Urothelium cell line (cell line): Measurements from ENCODE around the gene SRGAP2C.
"Not testable (repeated sequence)": the region's sequence is repeated elsewhere in the genome, so short reads cannot be mapped to it uniquely, and the experiment has no call there.

Source experiments
- DNase-seq: peaks from one replicate; pipeline ENCODE4 v3.0.0; 2011; ENCODE audit warnings: low spot score, mixed read lengths
- FAIRE-seq: peaks from 2 replicates; lab custom pipeline; 2011; peaks lifted over from hg19 to GRCh38; lab: Jason Lieb, UNC

The SRGAP2C gene

GRCh38 chr1:121400108-121400507 lies 215.3 kb downstream of the SRGAP2C start:
- not testable (repeated sequence) for DNase-seq, FAIRE-seq

GRCh38 chr1:121400541-121401310 lies 216.0 kb downstream of the SRGAP2C start:
- not testable (repeated sequence) for FAIRE-seq, DNase-seq

- DNase-seq, FAIRE-seq: not testable (repeated sequence)
These were observed 216.7 kb downstream of the SRGAP2C start for GRCh38 chr1:121401375-121401955.

- DNase-seq, FAIRE-seq: not testable (repeated sequence)
These were observed 218.5 kb downstream of the SRGAP2C start for GRCh38 chr1:121403254-121403653.

- DNase-seq (no peak), FAIRE-seq (no peak)
These were observed 223.6 kb downstream of the SRGAP2C start for GRCh38 chr1:121408354-121408753.

GRCh38 chr1:121413821-121414220 lies 229.0 kb downstream of the SRGAP2C start:
- DNase-seq (no peak), FAIRE-seq (no peak)

GRCh38 chr1:121414905-121415304 lies 230.1 kb downstream of the SRGAP2C start:
- peak; percentile 23 for FAIRE-seq
- no peak for DNase-seq

- FAIRE-seq = no peak
- no peak for DNase-seq
These were observed 232.6 kb downstream of the SRGAP2C start for GRCh38 chr1:121417325-121417923.

- no peak for DNase-seq
These were observed 233.7 kb downstream of the SRGAP2C start for GRCh38 chr1:121418369-121419049.

GRCh38 chr1:121419050-121419615 lies 234.4 kb downstream of the SRGAP2C start:
- not testable (repeated sequence) for FAIRE-seq, DNase-seq

More at GRCh38 chr1:121418369-121419049, 233.7 kb downstream of the SRGAP2C start:
- FAIRE-seq = no peak

- DNase-seq = not testable (repeated sequence)
- peak; percentile 91 for FAIRE-seq
These were observed 236.7 kb downstream of the SRGAP2C start for GRCh38 chr1:121421490-121421889.

- FAIRE-seq, DNase-seq: not testable (repeated sequence)
These were observed 239.2 kb downstream of the SRGAP2C start for GRCh38 chr1:121423956-121424355.

GRCh38 chr1:121433517-121433916 lies 248.7 kb downstream of the SRGAP2C start:
- FAIRE-seq, DNase-seq: not testable (repeated sequence)

GRCh38 chr1:121438862-121439261 lies 254.1 kb downstream of the SRGAP2C start:
- not testable (repeated sequence) for DNase-seq, FAIRE-seq

- no peak for FAIRE-seq
- no peak for DNase-seq
These were observed 256.2 kb downstream of the SRGAP2C start for GRCh38 chr1:121440993-121441392.
